ENCODE results near the gene AGT. TPM values are rescaled to one million over a fixed set of nuclear protein-coding genes. Genes with fewer than 3 reads are reported as not detected.

The AGT gene
- total and polyA plus RNA-seq, 7 donors: 9.2 to 187 (median 38.0) TPM

DNA sequence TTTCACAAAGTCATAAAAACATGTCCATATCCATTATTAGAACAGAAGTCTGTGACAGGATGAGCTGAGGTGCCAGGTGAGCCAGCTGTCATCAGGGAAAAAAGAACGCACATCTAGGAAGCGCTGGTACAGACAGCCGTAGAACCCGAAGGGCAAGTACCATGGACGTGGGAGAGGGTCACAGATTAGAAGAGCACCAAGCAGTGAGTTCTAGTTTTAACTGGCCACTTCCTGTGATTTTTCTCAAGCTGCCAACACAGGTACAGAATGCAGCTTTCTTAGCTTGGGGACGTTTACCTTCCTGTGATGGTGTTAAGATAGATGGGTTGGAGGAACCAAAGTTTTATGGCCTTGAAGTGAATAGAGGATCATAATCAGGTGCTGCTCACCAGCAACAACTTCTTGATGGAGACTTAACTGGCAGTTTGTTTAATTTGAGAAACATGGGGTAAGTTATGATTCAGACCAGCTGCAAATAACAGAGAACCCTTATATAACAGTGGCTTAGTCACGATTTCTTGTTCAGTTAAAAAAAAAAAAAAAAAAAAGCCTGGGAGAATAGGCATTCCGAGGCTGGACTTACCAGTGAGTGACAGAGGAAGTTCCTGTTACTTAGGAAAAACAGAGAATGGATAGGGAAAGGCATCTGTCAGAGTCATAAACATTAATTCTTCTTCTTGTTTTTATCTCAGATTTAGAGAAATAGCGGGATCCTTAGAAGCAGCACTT lies 30.9 kb downstream of the AGT start:
- 57 to 67% (median 66%) methylated on average over 9 of the region's 9 CpGs for WGBS, 3 donors
- Histone ChIP-seq H3K9me3 (no peaks in the 10 kb centered on the region), H3K36me3 (ENCODE audit: insufficient read depth in 1 of 2, low read depth in 1 of 2) (peaks cover 13 to 80% of the 10 kb centered on the region in 2 donors), H3K4me3 (no peak overlapping the region), H3K27me3 (ENCODE audit: insufficient read depth in 3 of 3, low read length in 2 of 3) (no peaks in the 10 kb centered on the region), H3K27ac (no peak overlapping the region), H3K4me1 (peaks cover 17% of the 10 kb centered on the region)
- intact Hi-C loops (cut with DNase I): no loop called here
- DNase-seq (no peak), ATAC-seq (peak in 1 of 4 donors; percentile 45)
- TF ChIP-seq, protein P1, sequence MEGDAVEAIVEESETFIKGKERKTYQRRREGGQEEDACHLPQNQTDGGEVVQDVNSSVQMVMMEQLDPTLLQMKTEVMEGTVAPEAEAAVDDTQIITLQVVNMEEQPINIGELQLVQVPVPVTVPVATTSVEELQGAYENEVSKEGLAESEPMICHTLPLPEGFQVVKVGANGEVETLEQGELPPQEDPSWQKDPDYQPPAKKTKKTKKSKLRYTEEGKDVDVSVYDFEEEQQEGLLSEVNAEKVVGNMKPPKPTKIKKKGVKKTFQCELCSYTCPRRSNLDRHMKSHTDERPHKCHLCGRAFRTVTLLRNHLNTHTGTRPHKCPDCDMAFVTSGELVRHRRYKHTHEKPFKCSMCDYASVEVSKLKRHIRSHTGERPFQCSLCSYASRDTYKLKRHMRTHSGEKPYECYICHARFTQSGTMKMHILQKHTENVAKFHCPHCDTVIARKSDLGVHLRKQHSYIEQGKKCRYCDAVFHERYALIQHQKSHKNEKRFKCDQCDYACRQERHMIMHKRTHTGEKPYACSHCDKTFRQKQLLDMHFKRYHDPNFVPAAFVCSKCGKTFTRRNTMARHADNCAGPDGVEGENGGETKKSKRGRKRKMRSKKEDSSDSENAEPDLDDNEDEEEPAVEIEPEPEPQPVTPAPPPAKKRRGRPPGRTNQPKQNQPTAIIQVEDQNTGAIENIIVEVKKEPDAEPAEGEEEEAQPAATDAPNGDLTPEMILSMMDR (IDR thresholded peaks at IDR 0.05): no peak

DNA sequence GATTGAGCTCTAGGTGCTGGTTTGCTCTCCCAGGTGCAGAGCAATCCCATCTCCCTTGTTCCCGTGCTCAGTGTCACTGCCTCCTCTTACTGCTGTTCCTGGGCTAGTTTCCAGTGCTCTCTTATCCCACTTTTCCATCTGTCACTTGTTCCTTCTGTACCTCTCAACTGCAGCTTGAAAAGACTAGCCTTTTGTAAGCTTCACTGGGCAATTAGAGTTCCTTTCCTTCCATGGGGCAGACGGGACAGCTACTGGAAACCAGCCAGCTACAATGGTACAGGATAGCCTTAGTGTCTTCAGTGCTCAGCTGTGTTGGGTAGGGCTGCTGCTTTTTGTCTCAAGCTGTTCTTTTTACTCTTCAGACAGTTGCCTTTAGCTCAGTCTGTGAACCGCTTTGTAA lies 31.6 kb downstream of the AGT start:
- H3K4me1 ChIP-seq: peaks cover 17% of the 10 kb centered on the region
- ATAC-seq (peak; percentile 43 to 64 (median 50)), DNase-seq (no peak)
- H3K9me3 ChIP-seq: no peaks in the 10 kb centered on the region
- 12 to 15% (median 14%) methylated on average over 3 of the region's 3 CpGs for WGBS, 3 donors
- TF ChIP-seq, protein P1 (IDR thresholded peaks at IDR 0.05): no peak
- peak overlapping the region; percentile 47 for H3K27ac ChIP-seq
- no peak overlapping the region for H3K4me3 ChIP-seq
- no peaks in the 10 kb centered on the region for H3K27me3 ChIP-seq (ENCODE audit: insufficient read depth in 3 of 3, low read length in 2 of 3)
- intact Hi-C loops (cut with DNase I): no loop called here
- peaks cover 13 to 80% of the 10 kb centered on the region in 2 donors for H3K36me3 ChIP-seq (ENCODE audit: insufficient read depth in 1 of 2, low read depth in 1 of 2)

DNA sequence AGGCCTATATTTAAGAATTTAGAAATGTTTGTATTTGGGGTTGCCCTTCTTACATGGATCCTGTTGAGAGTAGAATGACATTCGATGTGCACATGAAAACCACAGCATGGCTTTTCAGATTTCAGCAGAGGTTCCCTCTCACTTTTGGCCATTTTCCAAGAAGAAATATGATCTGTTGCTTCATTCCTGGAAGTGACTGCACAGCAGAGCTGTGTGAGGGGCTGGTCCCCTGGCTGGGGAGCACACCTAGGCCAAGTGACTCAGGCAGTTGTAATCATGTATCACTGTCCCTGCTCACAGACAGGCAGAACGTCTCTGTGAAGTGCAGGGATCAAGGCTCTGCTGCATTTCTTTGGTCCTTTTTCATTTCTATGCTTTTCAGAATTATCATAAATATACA lies 32.3 kb downstream of the AGT start:
- ATAC-seq: peak; percentile 97 to 99 (median 98)
- whole genome bisulfite sequencing, 3 donors: 6 to 13% (median 12%) methylated on average over 2 of the region's 2 CpGs
- peak; percentile 45 to 70 for DNase-seq
- intact Hi-C loops (cut with DNase I): no loop called here
- Histone ChIP-seq H3K36me3 (ENCODE audit: insufficient read depth in 1 of 2, low read depth in 1 of 2) (peaks cover 13 to 80% of the 10 kb centered on the region in 2 donors), H3K4me3 (no peak overlapping the region), H3K9me3 (no peaks in the 10 kb centered on the region), H3K4me1 (peaks cover 17% of the 10 kb centered on the region), H3K27me3 (ENCODE audit: insufficient read depth in 3 of 3, low read length in 2 of 3) (no peaks in the 10 kb centered on the region), H3K27ac (no peak overlapping the region)
- TF ChIP-seq, protein P1 (IDR thresholded peaks at IDR 0.05): no peak

DNA sequence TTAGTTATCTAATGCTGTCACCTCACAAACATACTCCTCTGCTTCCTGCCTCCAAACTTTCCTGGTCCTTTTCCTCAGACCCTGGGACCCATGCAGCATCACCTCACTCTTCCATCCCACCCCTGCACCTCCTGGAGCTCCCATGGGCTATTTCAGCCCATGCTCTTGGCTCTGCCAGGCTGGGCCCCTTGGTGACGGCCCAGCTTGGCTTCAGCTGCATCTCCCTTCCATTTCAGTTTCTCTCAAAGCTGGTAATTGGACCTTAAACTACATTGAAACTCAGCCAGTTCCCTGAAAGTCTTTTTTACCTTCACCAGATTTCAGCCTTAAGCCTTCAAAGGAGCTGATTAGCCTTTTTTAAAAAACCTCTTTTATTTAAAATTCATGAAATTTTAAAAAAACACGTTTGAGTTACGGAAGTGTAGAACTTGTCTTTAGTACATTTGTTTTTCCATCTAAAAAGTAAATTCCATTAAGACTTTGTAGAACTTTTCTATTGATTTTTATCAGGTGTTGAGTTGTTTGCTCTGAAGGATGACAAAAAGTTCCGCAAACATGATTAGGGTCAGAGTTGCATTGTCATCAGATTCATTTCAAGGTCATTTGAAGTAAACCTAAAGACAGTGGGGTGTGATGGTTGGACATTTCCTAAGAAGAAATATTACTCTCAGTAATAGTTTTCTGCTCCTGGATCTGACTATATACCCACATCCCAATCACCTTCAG lies 33.5 kb downstream of the AGT start:
- Histone ChIP-seq H3K4me1 (peaks cover 17% of the 10 kb centered on the region), H3K27ac (no peak overlapping the region), H3K36me3 (ENCODE audit: insufficient read depth in 1 of 2, low read depth in 1 of 2) (peaks cover 8 to 80% of the 10 kb centered on the region in 2 donors), H3K9me3 (no peaks in the 10 kb centered on the region), H3K27me3 (ENCODE audit: insufficient read depth in 3 of 3, low read length in 2 of 3) (no peaks in the 10 kb centered on the region), H3K4me3 (no peak overlapping the region)
- intact Hi-C loops (cut with DNase I): no loop called here
- DNase-seq (no peak), ATAC-seq (no peak)
- TF ChIP-seq, protein P1 (IDR thresholded peaks at IDR 0.05): no peak
- WGBS, 3 donors: 56 to 71% (median 61%) methylated on average over 4 of the region's 4 CpGs
